PC-3 (cell line): ENCODE measurements around the gene PRKCE.

ENCODE experiments used
- CTCF ChIP-seq: fragments of 300-600 bp; sonication (generic); conservative IDR thresholded peaks from 2 replicates; pipeline ENCODE4 v1.5.1; 2017; ENCODE audit warnings: antibody characterized with exemption, low read depth, mild to moderate bottlenecking, low read length
- EZH2 ChIP-seq: fragments of 300-600 bp; sonication (generic); IDR thresholded peaks from one replicate; pipeline ENCODE4 v1.6.1; 2017; ENCODE audit warnings: antibody characterized with exemption, mild to moderate bottlenecking, low read length; ENCODE audit not compliant: unreplicated experiment

- TF ChIP-seq CTCF: no peak
- no peak for TF ChIP-seq EZH2
Observed at GRCh38 chr2:46183426-46183825, 532.0 kb downstream of the PRKCE start.
